Bladder microvascular endothelial cell (primary cell): ENCODE measurements around the gene LAMA2. TPM values are rescaled to one million over a fixed set of nuclear protein-coding genes. Genes with fewer than 3 reads are reported as not detected.

ENCODE experiments used
- total RNA-seq: library from RNA; depleted of rRNA; stranded (reverse); fragments of >200 nt; gene quantifications from 2 replicates; pipeline ENCODE4 v1.2.3, GENCODE V29; 2014

Gene LAMA2
- 0.81 and 1.2 TPM in 2 replicates for total RNA-seq

GRCh38 chr6:128882991-128883611, at the start of gene LAMA2:
LAMA2 (plus strand) TSS chr6:128883138; CDS start chr6:128883246, 108 bp downstream.

